Astrocyte (in vitro differentiated cells and primary cell): Measurements from ENCODE around the gene LRBA. TPM values are rescaled to one million over a fixed set of nuclear protein-coding genes. Genes with fewer than 3 reads are reported as not detected.

Experiments used
- DNase-seq: peaks from one replicate; pipeline ENCODE4 v3.0.0-alpha.2; 2010; ENCODE audit warnings: low read depth
- FAIRE-seq: peaks from 2 replicates; lab custom pipeline; 2011; peaks lifted over from hg19 to GRCh38; lab: Jason Lieb, UNC
- H2AFZ ChIP-seq: 2 replicates; pipeline ENCODE4 v1.6.0; 2012; ENCODE audit warnings: low read depth, low read length, inconsistent platforms
- H3K27ac ChIP-seq: 2 replicates; pipeline ENCODE4 v1.5.1; 2011; ENCODE audit warnings: low read depth, low read length, inconsistent platforms
- H3K27me3 ChIP-seq: 2 replicates; pipeline ENCODE4 v1.6.0; 2011; ENCODE audit warnings: low read length, inconsistent platforms; ENCODE audit not compliant: insufficient read depth
- H3K36me3 ChIP-seq: 2 replicates; pipeline ENCODE4 v1.5.1; 2011; ENCODE audit warnings: low read length, inconsistent platforms; ENCODE audit not compliant: insufficient read depth
- H3K4me1 ChIP-seq: 2 replicates; pipeline ENCODE4 v1.5.1; 2011; ENCODE audit warnings: low read length, inconsistent platforms; ENCODE audit not compliant: insufficient read depth
- H3K4me2 ChIP-seq: 2 replicates; pipeline ENCODE4 v1.6.0; 2012; ENCODE audit warnings: low read length, inconsistent platforms
- H3K4me3 ChIP-seq: 2 replicates; pipeline ENCODE4 v1.5.1; 2011; ENCODE audit warnings: low read depth, mild to moderate bottlenecking, low read length, inconsistent platforms; ENCODE audit not compliant: insufficient read depth
- H3K79me2 ChIP-seq: 2 replicates; pipeline ENCODE4 v1.6.0; 2012; ENCODE audit warnings: mild to moderate bottlenecking, low read length, inconsistent platforms; ENCODE audit not compliant: insufficient read depth
- H3K9ac ChIP-seq: 2 replicates; pipeline ENCODE4 v1.6.0; 2012; ENCODE audit warnings: mild to moderate bottlenecking, low read length, inconsistent platforms
- H3K9me3 ChIP-seq: 2 replicates; pipeline ENCODE4 v1.5.1; 2012; ENCODE audit warnings: low read depth, mild to moderate bottlenecking, low read length, inconsistent platforms; ENCODE audit not compliant: insufficient read depth
- H4K20me1 ChIP-seq: 2 replicates; pipeline ENCODE4 v1.6.0; 2012; ENCODE audit warnings: low read length, inconsistent platforms; ENCODE audit not compliant: insufficient read depth
- H3K27ac Mint-ChIP-seq: one replicate; pipeline ENCODE4 v1.8.0; 2021; ENCODE audit warnings: mild to moderate bottlenecking, mixed read lengths; ENCODE audit not compliant: unreplicated experiment
- H3K27me3 Mint-ChIP-seq: one replicate; pipeline ENCODE4 v1.8.0; 2021; ENCODE audit warnings: low read depth, mixed read lengths; ENCODE audit not compliant: unreplicated experiment
- H3K36me3 Mint-ChIP-seq: one replicate; pipeline ENCODE4 v1.8.0; 2021; ENCODE audit warnings: low read depth, mixed read lengths; ENCODE audit not compliant: unreplicated experiment
- H3K4me1 Mint-ChIP-seq: one replicate; pipeline ENCODE4 v1.8.0; 2021; ENCODE audit warnings: low read depth, mixed read lengths; ENCODE audit not compliant: unreplicated experiment
- H3K4me3 Mint-ChIP-seq: one replicate; pipeline ENCODE4 v1.8.0; 2021; ENCODE audit warnings: mild to moderate bottlenecking, moderate library complexity, mixed read lengths; ENCODE audit not compliant: unreplicated experiment
- H3K9me3 Mint-ChIP-seq: one replicate; pipeline ENCODE4 v1.8.0; 2021; ENCODE audit warnings: mild to moderate bottlenecking, mixed read lengths; ENCODE audit not compliant: unreplicated experiment
- EZH2 ChIP-seq: IDR thresholded peaks from 2 replicates; pipeline ENCODE4 v1.6.1; 2012; ENCODE audit warnings: mild to moderate bottlenecking, low read length, inconsistent platforms; ENCODE audit not compliant: insufficient read depth
- total RNA-seq: library from RNA; stranded (reverse); gene quantifications from 2 replicates; pipeline ENCODE4 v1.2.1, GENCODE V29; 2021
- TF ChIP-seq, protein P1 (sequence below): IDR thresholded peaks from 2 replicates; pipeline ENCODE4 v1.5.1; 2011; ENCODE audit warnings: low read depth, mild to moderate bottlenecking, inconsistent platforms, low read length, moderate library complexity; ENCODE audit not compliant: insufficient read depth

LRBA gene
- total RNA-seq, 1 donor from 2014 or later = 25.3 TPM

DNA sequence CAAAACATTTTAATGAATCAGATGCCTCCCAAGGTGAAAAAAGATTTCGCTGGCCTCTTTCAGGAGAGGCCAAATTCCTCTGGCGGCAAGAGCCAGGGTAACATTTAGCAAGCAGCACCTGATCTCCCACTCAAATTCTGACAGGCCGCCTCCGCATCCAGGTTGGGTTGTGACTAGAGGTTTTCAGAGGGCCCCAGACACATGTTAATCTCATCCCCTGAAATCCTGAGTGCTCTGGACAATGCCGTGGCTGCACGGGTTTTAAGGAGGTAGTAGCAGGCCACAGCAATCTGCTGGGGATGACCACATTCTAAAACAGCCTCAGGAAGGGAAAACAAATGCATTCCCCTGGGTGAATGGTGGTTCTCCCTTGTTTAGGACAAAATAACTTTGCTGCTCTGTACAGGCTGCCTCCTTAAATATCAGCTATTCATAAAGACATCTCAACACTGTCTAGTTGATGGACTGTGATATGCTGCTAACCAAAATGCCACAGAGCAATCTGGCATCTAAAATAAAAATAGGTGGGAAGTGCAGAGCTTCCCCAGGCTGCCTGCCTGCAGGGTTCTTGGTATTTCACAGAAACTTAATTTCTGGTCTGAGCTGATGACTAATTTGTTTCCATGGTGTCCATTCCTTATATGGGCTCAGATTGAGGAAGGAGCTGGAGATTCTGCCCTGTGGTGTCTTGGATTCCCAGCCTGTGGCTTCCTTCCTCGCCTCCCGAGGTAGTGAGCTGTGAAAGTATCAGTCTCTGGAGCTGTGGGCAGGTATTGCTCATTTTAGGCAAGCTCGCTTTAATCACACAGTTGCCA, 734.8 kb downstream of the LRBA start:
- Histone ChIP-seq H3K27me3 (no peaks in the 10 kb centered on the region), H3K79me2 (no peaks in the 10 kb centered on the region), H3K27ac (peak overlapping the region; percentile 89), H4K20me1 (no peaks in the 10 kb centered on the region), H3K9ac (peak overlapping the region; percentile 71), H3K4me3 (no peak overlapping the region), H3K4me2 (peak overlapping the region; percentile 75), H3K9me3 (no peaks in the 10 kb centered on the region), H3K4me1 (peaks cover 44% of the 10 kb centered on the region), H2AFZ (no peak overlapping the region), H3K36me3 (no peaks in the 10 kb centered on the region)
- Mint-ChIP-seq H3K4me3 (peak overlapping the region; percentile 2), H3K27me3 (no peaks in the 10 kb centered on the region), H3K27ac (peak overlapping the region; percentile 98), H3K4me1 (peaks cover 59% of the 10 kb centered on the region), H3K36me3 (peaks cover 5% of the 10 kb centered on the region), H3K9me3 (peaks cover 3% of the 10 kb centered on the region)
- FAIRE-seq (peak; percentile 97), DNase-seq (peak; percentile 96)
- no peak for TF ChIP-seq EZH2
- TF ChIP-seq, protein P1, sequence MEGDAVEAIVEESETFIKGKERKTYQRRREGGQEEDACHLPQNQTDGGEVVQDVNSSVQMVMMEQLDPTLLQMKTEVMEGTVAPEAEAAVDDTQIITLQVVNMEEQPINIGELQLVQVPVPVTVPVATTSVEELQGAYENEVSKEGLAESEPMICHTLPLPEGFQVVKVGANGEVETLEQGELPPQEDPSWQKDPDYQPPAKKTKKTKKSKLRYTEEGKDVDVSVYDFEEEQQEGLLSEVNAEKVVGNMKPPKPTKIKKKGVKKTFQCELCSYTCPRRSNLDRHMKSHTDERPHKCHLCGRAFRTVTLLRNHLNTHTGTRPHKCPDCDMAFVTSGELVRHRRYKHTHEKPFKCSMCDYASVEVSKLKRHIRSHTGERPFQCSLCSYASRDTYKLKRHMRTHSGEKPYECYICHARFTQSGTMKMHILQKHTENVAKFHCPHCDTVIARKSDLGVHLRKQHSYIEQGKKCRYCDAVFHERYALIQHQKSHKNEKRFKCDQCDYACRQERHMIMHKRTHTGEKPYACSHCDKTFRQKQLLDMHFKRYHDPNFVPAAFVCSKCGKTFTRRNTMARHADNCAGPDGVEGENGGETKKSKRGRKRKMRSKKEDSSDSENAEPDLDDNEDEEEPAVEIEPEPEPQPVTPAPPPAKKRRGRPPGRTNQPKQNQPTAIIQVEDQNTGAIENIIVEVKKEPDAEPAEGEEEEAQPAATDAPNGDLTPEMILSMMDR = no peak

DNA sequence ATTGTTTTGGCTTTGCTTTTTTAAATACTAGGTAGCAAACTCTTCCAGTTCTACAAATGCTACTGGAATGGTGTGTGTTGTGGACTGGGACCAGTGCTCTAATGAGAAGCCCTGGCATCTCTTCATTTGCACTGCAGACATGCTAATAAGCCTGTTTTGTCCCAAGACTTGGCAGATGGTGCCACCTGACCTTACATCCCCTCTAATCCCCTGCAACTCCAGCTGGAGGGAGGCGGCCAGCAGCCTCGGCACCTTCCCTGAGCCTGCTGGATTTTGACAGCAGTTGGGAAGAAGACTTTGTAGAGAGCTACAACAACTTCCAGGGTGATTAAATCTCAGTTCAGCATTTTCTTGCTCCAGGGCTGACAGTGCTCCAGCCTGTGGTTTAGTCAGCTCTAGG, 736.9 kb downstream of the LRBA start:
- Mint-ChIP-seq H3K4me3 (no peak overlapping the region), H3K4me1 (peaks cover 49% of the 10 kb centered on the region)
- FAIRE-seq = no peak

More for the DNA sequence above, 736.9 kb downstream of the LRBA start:
- Histone ChIP-seq H3K4me3 (no peak overlapping the region), H3K36me3 (no peaks in the 10 kb centered on the region), H3K79me2 (no peaks in the 10 kb centered on the region), H3K9me3 (no peaks in the 10 kb centered on the region), H3K27me3 (no peaks in the 10 kb centered on the region), H3K4me1 (peaks cover 31% of the 10 kb centered on the region), H2AFZ (no peak overlapping the region), H3K27ac (no peak overlapping the region), H3K4me2 (no peak overlapping the region), H4K20me1 (no peaks in the 10 kb centered on the region), H3K9ac (no peak overlapping the region)
- Mint-ChIP-seq H3K27ac (peak overlapping the region; percentile 47), H3K36me3 (peaks cover 5% of the 10 kb centered on the region), H3K9me3 (peaks cover 8% of the 10 kb centered on the region), H3K27me3 (no peaks in the 10 kb centered on the region)
- TF ChIP-seq EZH2 = no peak
- TF ChIP-seq, protein P1 = no peak
- DNase-seq = no peak
